ENCODE measurements around the gene RANGAP1. TPM values are rescaled to one million over a fixed set of nuclear protein-coding genes. Genes with fewer than 3 reads are reported as not detected.
A peak's percentile ranks its signal among the peaks of the same experiment; 100 is the strongest.

The RANGAP1 gene
- total and polyA plus RNA-seq, 2 of the 13 experiments (the other 11 are each of a cell fraction or from before 2014, with no cell fraction given) = 51.8 to 83.9 TPM

- TF ChIP-seq REPIN1 (CRISPR knock-in tag; IDR thresholded peaks at IDR 0.05; ENCODE audit: borderline replicate concordance, low read depth) (no peak), THRA (CRISPR knock-in tag; IDR thresholded peaks at IDR 0.05; ENCODE audit: borderline replicate concordance) (no peak), NCOR1 (IDR thresholded peaks at IDR 0.05; ENCODE audit: borderline replicate concordance, low read length) (no peak; the same call in 1 of the 2 replicates), MED1 (CRISPR knock-in tag; IDR thresholded peaks at IDR 0.05) (no peak), ZNF879 (CRISPR knock-in tag; IDR thresholded peaks at IDR 0.05) (no peak), MEF2D (CRISPR knock-in tag; IDR thresholded peaks at IDR 0.05) (no peak), REXO4 (CRISPR knock-in tag; IDR thresholded peaks at IDR 0.05; ENCODE audit: borderline replicate concordance) (no peak), ARNT2 (CRISPR knock-in tag; IDR thresholded peaks at IDR 0.05; ENCODE audit: low read depth) (no peak), SCMH1 (CRISPR knock-in tag; IDR thresholded peaks at IDR 0.05; ENCODE audit: borderline replicate concordance) (no peak), NCOA5 (CRISPR knock-in tag; IDR thresholded peaks at IDR 0.05) (no peak), ZNF614 (CRISPR knock-in tag; IDR thresholded peaks at IDR 0.05; ENCODE audit: borderline replicate concordance) (no peak), TRIM22 (IDR thresholded peaks at IDR 0.05) (no peak), ZZZ3 (CRISPR knock-in tag; IDR thresholded peaks at IDR 0.05; ENCODE audit: borderline replicate concordance) (no peak), ZNF761 (CRISPR knock-in tag; conservative IDR thresholded peaks at IDR 0.05) (no peak), ZNF547 (CRISPR knock-in tag; IDR thresholded peaks at IDR 0.05) (no peak), ZNF276 (CRISPR knock-in tag; IDR thresholded peaks at IDR 0.05; ENCODE audit: low read depth) (no peak), MYC (CRISPR knock-in tag; IDR thresholded peaks at IDR 0.05; ENCODE audit: borderline replicate concordance) (peak; percentile 96), ZSCAN21 (CRISPR knock-in tag; IDR thresholded peaks at IDR 0.05; ENCODE audit: borderline replicate concordance) (no peak), ZNF691 (CRISPR knock-in tag; IDR thresholded peaks at IDR 0.05; ENCODE audit: borderline replicate concordance, low read depth) (0 out of 2 replicates have a peak, but pooled peaks have one; percentile 33), ZNF709 (CRISPR knock-in tag; IDR thresholded peaks at IDR 0.05) (peak; percentile 32; the same call in 1 of the 2 replicates), ZBTB20 (CRISPR knock-in tag; IDR thresholded peaks at IDR 0.05; ENCODE audit: borderline replicate concordance, low read depth) (no peak), BORCS8-MEF2B (CRISPR knock-in tag; IDR thresholded peaks at IDR 0.05) (no peak), ESRRA (CRISPR knock-in tag; IDR thresholded peaks at IDR 0.05; ENCODE audit: low read depth) (no peak; the same call in 1 of the 2 replicates), ZNF550 (CRISPR knock-in tag; IDR thresholded peaks at IDR 0.05; ENCODE audit: borderline replicate concordance) (no peak)
Measured at GRCh38 chr22:41285820-41286638, at the start of gene RANGAP1 (continued).
